ENCODE data around the gene HYKK.

- TF ChIP-seq CTCF (IDR thresholded peaks at IDR 0.05 in 8 of 11, conservative IDR thresholded peaks at IDR 0.05 in 3 of 11) = no peak
- no peak for TF ChIP-seq POLR2A (IDR thresholded peaks at IDR 0.05)
- TF ChIP-seq POLR2AphosphoS5 (IDR thresholded peaks at IDR 0.05) = no peak
Measured at GRCh38 chr15:78541744-78542034, 34.3 kb downstream of the HYKK start.
